Stimulated activated effector memory CD8-positive, alpha-beta T cell treated with anti-CD3 and anti-CD28 coated beads, Interleukin-12 subunit alpha, Interleukin-12 subunit beta, amount 100 ng/mL, for 72 hours (primary cell): ENCODE data around the gene FKBP1A.
"Not testable (repeated sequence)": the region's sequence is repeated elsewhere in the genome, so short reads cannot be mapped to it uniquely, and the experiment has no call there.

ENCODE experiments used
- ATAC-seq: fragments of 150-1000 bp; cut with Tn5 transposase; 2 replicates; pipeline ENCODE4 v1.10.0; 2021
- DNase-seq, 2 donors: peaks; one replicate each; pipeline ENCODE4 v3.0.0; 2021 to 2022; ENCODE audit warnings: low spot score in 2 of 2
- H3K27ac Mint-ChIP-seq: one replicate; pipeline ENCODE4 v1.8.0; 2022; ENCODE audit warnings: mild to moderate bottlenecking, mixed read lengths
- H3K36me3 Mint-ChIP-seq: one replicate; pipeline ENCODE4 v1.8.0; 2022; ENCODE audit warnings: mild to moderate bottlenecking, mixed read lengths
- H3K4me1 Mint-ChIP-seq: one replicate; pipeline ENCODE4 v1.8.0; 2022; ENCODE audit warnings: mixed read lengths
- H3K4me3 Mint-ChIP-seq: one replicate; pipeline ENCODE4 v1.8.0; 2022; ENCODE audit warnings: mild to moderate bottlenecking, mixed read lengths
- H3K9me3 Mint-ChIP-seq: one replicate; pipeline ENCODE4 v1.8.0; 2022; ENCODE audit warnings: mixed read lengths

Gene FKBP1A

DNA sequence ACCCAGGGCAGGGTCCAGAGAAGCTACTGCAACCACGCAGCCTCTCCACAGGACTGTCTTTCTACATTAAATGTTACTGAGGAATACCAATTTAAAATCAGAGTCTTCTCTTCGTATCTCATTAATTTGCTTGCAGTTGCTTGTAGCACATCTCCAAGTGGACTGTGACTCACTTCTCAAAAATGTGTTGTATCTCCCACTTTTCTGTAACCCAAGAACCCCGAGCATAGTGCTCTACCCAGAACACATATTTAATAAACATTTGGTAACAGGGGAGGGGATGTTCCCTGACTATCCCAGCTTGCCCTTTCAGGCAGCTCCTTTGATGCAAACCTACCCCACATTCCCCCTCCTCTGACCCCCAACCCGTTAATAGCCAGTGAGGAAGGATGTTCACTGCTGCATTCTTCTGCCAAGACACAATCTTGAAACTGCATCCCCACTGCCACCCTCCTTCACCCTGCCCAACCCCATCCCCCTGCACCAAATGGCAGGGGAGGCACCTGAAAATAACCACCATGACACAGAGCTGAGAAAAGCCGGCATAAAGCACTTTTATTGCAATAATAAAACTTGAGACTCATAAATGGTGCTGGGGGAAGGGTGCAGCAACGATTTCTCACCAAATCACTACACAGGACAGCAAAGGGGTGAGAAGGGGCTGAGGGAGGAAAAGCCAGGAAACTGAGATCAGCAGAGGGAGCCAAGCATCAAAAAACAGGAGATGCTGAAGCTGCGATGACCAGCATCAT, 24.2 kb downstream of the FKBP1A start:
- no peaks in the 10 kb centered on the region for H3K9me3 Mint-ChIP-seq
- DNase-seq (no peak), ATAC-seq (no peak)
- H3K4me3 Mint-ChIP-seq: no peak overlapping the region
- H3K4me1 Mint-ChIP-seq: peaks cover 26% of the 10 kb centered on the region
- H3K27ac Mint-ChIP-seq: peak overlapping the region; percentile 56
- peaks cover 84% of the 10 kb centered on the region for H3K36me3 Mint-ChIP-seq

DNA sequence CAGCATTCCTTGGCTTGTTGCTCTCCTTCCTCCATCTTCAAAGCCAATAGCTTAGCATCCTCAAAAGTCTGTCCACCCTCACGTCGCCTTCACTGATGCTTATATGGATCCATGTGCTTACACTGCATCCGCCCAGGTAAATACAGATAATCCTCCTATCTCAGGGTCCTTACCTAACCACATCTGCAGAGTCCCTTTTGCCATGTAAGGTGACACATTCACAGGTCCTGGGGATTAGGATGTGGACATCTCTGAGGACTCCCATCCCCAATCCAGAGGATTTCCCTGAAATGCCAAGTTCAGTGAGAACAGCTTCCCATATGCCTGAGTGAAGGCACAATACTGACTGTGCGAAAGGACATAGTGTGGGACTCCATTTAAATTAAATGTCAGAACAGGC, 25.4 kb downstream of the FKBP1A start:
- H3K4me1 Mint-ChIP-seq: peaks cover 37% of the 10 kb centered on the region
- peak overlapping the region; percentile 73 for H3K27ac Mint-ChIP-seq
- DNase-seq (no peak), ATAC-seq (no peak)
- H3K9me3 Mint-ChIP-seq: no peaks in the 10 kb centered on the region
- peaks cover 82% of the 10 kb centered on the region for H3K36me3 Mint-ChIP-seq
- no peak overlapping the region for H3K4me3 Mint-ChIP-seq

DNA sequence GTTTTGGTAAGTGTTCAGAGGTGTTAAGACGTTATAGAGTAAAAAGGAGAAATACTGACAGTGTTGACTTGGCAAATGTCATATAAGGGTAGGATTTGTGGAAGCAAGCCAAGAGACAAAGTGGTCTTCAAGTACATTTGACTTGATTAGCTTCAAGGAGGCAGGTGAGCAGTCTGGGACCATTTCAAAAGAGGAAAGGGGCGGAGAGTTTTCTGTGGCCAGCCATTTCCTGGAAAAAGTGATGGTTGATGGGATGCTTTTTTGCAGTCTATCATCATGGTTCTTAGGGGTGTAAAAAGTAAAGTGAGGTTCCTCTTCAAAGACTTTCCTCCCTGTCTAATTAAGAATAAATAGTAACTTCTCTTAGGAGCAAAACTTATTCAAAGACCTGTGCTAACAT, 28.7 kb downstream of the FKBP1A start:
- H3K36me3 Mint-ChIP-seq: peaks cover 82% of the 10 kb centered on the region
- ATAC-seq: peak; percentile 8
- H3K9me3 Mint-ChIP-seq: no peaks in the 10 kb centered on the region
- H3K27ac Mint-ChIP-seq: peak overlapping the region; percentile 60
- no peak for DNase-seq
- peak overlapping the region; percentile 7 for H3K4me3 Mint-ChIP-seq
- H3K4me1 Mint-ChIP-seq: peaks cover 64% of the 10 kb centered on the region

DNA sequence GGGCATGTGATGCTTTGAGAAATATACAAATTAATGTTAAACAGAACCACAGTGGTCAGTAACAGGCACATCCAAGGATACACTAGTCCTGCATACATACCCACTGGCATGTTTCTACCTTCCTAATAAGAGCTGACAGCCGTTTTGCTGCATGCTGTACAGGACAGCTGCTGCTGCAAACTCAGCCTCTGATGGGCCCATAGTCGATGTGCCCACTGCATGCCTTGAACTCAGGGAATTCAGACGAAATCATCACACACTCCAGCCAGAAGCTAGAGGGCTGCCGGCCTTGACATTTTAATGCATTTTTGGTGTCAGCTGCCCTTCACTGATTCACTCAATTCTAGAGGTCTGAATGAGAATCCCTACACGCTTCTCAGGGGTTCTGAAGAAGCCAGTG, 29.3 kb downstream of the FKBP1A start:
- H3K4me1 Mint-ChIP-seq: peaks cover 70% of the 10 kb centered on the region
- ATAC-seq: no peak
- H3K36me3 Mint-ChIP-seq: peaks cover 81% of the 10 kb centered on the region
- peak overlapping the region; percentile 60 for H3K27ac Mint-ChIP-seq
- peak overlapping the region; percentile 7 for H3K4me3 Mint-ChIP-seq
- no peaks in the 10 kb centered on the region for H3K9me3 Mint-ChIP-seq
- no peak for DNase-seq

DNA sequence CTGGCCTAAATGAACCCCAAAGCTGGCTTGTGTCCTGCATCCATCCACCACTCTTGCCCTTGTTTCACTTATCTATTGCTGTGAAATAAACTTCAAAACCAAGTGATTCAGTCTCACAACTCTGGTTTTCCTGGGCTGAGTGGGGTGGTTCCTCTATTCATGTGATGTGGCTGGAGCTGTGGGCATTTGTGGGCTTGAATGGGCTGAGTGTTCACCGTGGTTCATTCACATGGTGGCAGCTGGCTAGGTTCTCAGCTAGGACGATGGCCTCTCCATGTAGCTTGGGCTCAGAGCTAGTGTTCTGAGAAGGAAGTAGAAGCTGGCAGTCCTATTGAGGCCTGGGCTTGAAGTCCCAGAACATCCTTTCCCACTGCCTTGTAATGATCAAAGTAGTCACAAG, 30.4 kb downstream of the FKBP1A start:
- peak overlapping the region; percentile 60 for H3K27ac Mint-ChIP-seq
- ATAC-seq: peak; percentile 4
- H3K36me3 Mint-ChIP-seq: peaks cover 81% of the 10 kb centered on the region
- DNase-seq: no peak
- H3K9me3 Mint-ChIP-seq: no peaks in the 10 kb centered on the region
- no peak overlapping the region for H3K4me3 Mint-ChIP-seq
- H3K4me1 Mint-ChIP-seq: peaks cover 81% of the 10 kb centered on the region

DNA sequence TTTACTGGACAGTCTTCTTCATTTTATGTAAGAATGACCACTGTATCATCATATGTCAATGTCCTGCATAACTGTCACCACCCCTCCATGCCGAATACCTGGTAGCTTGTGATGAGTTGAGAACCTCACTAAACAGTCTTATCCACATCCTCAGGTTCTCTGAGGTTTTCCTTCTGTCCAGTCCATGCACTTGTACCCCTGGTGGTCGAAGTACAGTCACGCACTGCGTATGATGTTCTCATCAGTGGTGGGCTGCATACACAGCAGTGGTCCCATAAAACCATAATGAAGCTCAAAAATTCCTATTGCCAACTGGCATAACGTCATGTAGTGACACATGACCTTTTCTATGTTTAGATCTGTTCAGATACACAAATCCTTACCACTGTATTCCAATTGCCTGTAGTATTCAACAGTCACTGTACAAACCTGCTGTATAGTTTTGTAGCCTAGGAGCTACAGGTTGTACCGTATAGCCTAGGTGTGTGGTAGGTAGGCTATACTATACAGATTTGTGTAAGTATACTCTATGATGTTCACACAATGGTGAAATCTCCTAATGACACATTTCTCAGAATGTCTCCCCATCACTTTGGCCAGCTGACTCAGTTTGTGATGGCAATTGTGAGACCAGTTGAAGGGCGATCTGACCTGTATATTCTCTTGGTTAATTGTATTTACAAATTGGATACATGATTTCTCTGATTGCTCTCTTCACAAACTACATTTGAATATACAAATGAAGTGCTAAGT, 32.6 kb downstream of the FKBP1A start:
- ATAC-seq (peak; percentile 43), DNase-seq (no peak)
- no peak overlapping the region for H3K4me3 Mint-ChIP-seq
- no peaks in the 10 kb centered on the region for H3K9me3 Mint-ChIP-seq
- H3K4me1 Mint-ChIP-seq: peaks cover 82% of the 10 kb centered on the region
- H3K36me3 Mint-ChIP-seq: peaks cover 85% of the 10 kb centered on the region
- peak overlapping the region; percentile 36 for H3K27ac Mint-ChIP-seq

DNA sequence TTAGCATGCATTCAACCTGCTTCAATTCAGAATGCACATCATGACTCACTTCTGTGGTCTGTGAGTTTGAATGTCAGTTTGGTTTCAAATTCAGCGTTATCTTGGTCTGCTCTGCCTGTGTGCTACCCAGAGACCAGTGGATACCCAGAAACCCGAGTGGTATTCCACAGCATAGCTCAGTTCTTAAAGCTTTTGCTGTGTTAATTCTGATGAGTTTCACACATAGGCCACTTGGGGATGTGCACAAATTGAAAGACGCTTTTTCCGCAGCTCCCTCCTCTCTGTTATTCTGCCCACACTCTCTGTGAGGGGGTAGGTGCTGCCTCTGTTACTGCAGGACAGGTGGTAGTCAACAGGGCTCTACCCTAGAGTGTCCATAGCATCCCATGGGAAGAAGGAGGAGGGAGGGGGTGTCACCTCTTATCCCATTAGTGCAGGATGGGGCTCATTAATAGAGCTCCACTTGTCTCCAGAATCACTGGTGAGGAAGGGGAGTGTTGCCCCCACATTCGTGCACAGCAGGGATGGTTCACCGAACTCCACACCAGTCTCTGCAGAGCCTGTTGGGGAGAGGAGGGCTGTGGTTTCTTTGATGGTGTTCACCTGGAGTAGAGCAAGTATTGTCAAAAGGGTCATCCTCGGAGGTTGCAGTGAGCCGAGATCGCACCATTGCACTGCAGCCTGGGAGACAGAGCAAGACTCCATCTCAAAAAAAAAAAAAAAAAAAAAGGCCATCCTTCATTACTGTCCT, 34.8 kb downstream of the FKBP1A start:
- Mint-ChIP-seq H3K4me1 (peaks cover 66% of the 10 kb centered on the region), H3K27ac (peak overlapping the region; percentile 40), H3K4me3 (peak overlapping the region; percentile 54), H3K36me3 (peaks cover 95% of the 10 kb centered on the region), H3K9me3 (no peaks in the 10 kb centered on the region)
- peak; percentile 99 for ATAC-seq
- DNase-seq: peak in 1 of 2 donors; percentile 77

DNA sequence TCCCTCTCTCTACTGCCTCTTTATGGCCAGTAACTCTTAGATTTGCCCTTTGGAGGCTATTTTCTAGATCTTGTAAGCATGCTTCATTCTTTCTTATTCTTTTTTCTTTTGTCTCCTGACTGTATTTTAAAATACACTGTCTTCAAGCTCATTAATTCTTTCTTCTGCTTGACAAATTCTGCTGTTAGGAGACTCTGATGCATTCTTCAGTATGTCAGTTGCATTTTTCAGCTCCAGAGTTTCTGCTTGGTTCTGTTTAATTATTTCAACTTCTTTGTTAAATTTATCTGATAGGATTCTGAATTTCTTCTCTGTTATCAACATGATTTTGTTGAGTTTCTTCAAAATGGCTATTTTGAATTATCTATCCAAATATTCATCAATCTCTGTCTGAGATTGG, 38.9 kb downstream of the FKBP1A start:
- H3K4me1 Mint-ChIP-seq: peaks cover 35% of the 10 kb centered on the region
- DNase-seq: no peak
- peaks cover 85% of the 10 kb centered on the region for H3K36me3 Mint-ChIP-seq
- no peak for ATAC-seq
- H3K27ac Mint-ChIP-seq: no peak overlapping the region
- H3K9me3 Mint-ChIP-seq: no peaks in the 10 kb centered on the region
- H3K4me3 Mint-ChIP-seq: no peak overlapping the region

DNA sequence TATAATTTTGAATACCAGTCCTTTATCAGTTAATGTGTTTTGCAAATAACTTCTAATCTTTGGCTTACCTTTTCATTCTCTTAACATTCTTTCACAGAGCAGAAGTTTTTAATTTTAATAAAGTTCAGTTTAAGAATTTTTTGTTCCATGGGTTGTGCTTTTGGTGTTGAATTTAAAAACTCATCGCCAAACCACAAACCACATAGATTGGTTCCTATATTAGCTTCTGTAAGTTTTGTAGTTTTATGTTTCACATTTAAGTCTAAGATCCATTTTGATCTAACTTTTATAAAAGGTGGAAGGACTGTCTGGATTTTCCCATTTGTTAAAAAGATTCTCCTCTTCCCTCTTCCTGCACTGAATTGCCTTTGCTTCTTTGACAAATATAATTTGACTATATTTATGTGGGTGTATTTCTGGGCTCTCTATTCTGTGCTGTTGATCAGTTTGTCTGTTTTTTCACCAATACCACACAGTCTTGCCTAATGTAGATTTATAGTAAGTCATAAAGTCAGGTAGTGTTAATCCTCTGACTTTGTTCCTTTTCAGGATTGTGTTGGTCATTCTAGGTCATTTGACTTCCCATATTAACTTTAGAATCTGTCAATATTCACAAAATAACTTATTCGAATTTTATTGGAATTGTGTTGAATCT, 46.4 kb downstream of the FKBP1A start:
- Mint-ChIP-seq H3K4me3 (no peak overlapping the region), H3K4me1 (peaks cover 20% of the 10 kb centered on the region), H3K9me3 (no peaks in the 10 kb centered on the region), H3K27ac (peak overlapping the region; percentile 24), H3K36me3 (peaks cover 15% of the 10 kb centered on the region)
- DNase-seq (no peak), ATAC-seq (no peak)

DNA sequence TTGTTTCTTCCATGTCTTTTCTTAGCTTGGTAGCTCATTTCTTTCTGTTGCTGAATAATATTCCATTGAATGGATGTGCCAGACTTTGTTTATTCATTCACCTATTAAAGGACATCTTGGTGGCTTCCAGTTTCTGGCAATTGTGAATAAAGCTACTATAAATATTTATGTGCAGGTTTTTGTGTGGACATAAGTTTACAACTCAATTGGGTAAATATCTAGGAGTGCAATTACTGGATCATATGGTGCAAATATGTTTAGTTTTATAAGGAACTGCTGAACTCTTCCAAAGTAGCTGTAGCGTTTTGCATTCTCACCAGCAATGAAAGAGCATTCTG, 47.1 kb downstream of the FKBP1A start:
- ATAC-seq (no peak), DNase-seq (no peak)
- Mint-ChIP-seq H3K9me3 (no peaks in the 10 kb centered on the region), H3K36me3 (peaks cover 8% of the 10 kb centered on the region), H3K4me3 (no peak overlapping the region), H3K27ac (no peak overlapping the region), H3K4me1 (peaks cover 20% of the 10 kb centered on the region)

DNA sequence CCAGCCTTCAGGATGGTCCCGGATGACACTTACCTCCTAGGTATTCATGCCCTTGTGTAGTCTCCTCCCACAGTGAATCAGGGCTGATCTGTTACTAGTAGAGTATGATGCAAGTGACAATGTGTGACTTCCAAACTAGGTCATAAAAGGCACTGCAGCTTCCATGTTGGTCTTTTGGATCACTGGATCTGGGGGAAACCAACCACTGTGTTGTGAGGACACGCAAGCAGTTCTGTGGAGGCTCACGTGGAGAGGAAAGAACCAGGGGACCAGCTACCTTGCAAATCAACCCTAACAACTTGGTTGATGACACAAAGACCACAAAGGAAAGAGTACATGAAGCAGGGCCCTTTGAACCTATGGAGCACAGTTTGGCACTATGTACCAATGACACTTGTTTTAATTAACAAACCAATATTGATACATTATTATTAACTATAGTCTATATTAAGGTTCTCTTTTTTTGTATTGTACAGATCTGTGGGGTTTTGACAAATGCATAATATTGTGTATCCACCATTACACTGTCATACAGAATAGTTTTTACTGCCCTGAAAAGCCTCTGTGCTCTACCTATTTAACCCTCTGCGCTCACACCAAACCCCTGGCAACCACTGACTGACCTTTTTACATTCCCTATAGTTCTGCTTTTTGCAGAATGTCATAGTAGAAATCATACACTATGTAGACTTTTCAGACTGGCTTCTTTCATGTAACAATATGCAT, 47.7 kb downstream of the FKBP1A start:
- ATAC-seq (peak; percentile 51), DNase-seq (peak in 1 of 2 donors; percentile 45)
- peaks cover 20% of the 10 kb centered on the region for H3K4me1 Mint-ChIP-seq
- peaks cover 2% of the 10 kb centered on the region for H3K36me3 Mint-ChIP-seq
- no peaks in the 10 kb centered on the region for H3K9me3 Mint-ChIP-seq
- H3K4me3 Mint-ChIP-seq: no peak overlapping the region
- H3K27ac Mint-ChIP-seq: no peak overlapping the region

DNA sequence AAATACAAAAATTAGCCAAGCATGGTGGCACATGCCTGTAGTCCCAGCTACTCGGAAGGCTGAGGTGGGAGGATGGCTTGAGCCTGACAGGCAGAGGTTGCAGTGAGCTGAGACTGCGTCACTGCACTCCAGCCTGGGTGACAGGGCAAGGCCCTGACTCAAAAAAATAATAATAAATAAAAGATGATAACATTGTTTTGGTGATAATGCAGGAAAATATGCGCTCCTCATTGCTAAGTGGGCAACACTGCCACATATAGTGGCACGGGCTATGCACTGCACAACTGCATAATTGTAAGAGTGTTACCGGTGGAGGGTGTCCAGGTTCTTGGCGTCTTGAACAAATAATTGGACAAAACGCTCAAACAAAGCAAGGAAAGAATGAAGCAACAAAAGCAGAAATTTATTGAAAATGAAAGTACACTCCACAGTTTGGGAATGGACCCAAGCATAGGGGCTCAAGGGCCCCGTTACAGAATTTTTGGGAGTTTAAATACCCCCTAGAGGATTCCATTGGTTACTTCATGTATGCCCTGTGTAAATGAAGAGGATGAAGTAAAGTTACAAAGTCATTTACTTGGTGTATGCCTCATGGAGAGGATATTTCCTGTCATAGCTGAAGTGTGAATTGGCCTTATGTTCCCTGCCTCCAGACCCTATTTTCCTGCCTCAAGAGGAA, 49.3 kb downstream of the FKBP1A start:
- not testable (repeated sequence) for H3K9me3 Mint-ChIP-seq, H3K27ac Mint-ChIP-seq, H3K4me3 Mint-ChIP-seq, H3K36me3 Mint-ChIP-seq, ATAC-seq
- DNase-seq: peak in 1 of 2 donors; percentile 32
- H3K4me1 Mint-ChIP-seq: peaks cover 20% of the 10 kb centered on the region

DNA sequence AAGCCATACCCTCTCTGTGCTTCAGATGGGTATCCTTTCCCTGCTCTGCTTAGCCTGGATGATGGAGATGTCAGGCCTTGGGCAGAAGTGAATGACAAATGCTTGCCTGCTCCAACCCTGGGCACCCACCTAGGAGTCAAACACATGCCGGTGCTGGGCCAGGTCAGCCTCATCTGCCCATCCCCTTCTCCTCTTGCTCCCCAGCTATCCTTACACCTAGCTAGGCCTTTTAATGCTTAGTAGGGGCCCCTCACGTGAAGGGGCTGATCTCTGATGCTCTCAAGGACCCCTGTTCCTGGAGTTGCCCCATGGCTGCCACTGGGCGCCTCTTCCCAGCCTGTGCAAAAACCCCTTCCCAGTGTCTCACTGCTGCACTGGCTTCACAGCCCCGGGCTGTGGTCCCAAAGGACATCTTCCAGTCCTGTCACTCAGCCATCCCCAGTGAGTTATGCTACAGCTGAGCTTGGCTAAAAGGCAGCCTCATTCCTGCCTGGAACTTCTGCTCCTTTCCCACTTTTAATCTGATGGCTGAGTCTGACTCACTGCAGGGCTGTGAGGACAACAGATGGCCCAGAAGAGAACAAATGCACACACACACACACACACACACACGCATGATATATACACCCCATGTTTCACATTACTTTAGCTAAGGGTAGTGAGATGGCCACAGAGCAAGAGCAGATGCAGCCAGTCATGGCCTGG, 51.1 kb downstream of the FKBP1A start:
- no peaks in the 10 kb centered on the region for H3K36me3 Mint-ChIP-seq
- peaks cover 20% of the 10 kb centered on the region for H3K4me1 Mint-ChIP-seq
- peak in 1 of 2 donors; percentile 28 for DNase-seq
- no peaks in the 10 kb centered on the region for H3K9me3 Mint-ChIP-seq
- no peak for ATAC-seq
- no peak overlapping the region for H3K4me3 Mint-ChIP-seq
- peak overlapping the region; percentile 18 for H3K27ac Mint-ChIP-seq

DNA sequence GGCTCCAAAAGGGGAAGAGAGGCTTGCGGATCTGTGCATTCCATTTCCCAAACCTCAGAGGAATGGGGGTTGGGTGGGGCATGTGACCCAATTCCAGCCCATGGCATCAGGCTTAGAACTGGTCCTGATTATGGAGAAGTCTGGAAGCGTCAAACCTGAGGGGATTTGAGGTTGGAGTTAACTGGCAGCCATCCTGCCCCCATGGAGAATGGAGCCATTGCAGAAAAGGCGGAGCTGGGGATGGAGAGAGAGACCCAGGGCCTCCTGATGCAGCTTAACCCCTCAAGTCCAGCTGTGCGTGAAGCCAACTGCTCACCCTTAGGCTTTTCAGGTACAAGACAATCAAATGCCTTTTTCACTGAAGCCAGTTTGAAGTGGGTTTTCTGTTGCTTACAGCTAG, 54.1 kb downstream of the FKBP1A start:
- Mint-ChIP-seq H3K27ac (no peak overlapping the region), H3K9me3 (no peaks in the 10 kb centered on the region), H3K4me3 (no peak overlapping the region), H3K36me3 (no peaks in the 10 kb centered on the region), H3K4me1 (peaks cover 19% of the 10 kb centered on the region)
- ATAC-seq: no peak
- peak in 1 of 2 donors; percentile 35 for DNase-seq
